ENCODE measurements around the gene TRMT1.

The TRMT1 gene

DNA sequence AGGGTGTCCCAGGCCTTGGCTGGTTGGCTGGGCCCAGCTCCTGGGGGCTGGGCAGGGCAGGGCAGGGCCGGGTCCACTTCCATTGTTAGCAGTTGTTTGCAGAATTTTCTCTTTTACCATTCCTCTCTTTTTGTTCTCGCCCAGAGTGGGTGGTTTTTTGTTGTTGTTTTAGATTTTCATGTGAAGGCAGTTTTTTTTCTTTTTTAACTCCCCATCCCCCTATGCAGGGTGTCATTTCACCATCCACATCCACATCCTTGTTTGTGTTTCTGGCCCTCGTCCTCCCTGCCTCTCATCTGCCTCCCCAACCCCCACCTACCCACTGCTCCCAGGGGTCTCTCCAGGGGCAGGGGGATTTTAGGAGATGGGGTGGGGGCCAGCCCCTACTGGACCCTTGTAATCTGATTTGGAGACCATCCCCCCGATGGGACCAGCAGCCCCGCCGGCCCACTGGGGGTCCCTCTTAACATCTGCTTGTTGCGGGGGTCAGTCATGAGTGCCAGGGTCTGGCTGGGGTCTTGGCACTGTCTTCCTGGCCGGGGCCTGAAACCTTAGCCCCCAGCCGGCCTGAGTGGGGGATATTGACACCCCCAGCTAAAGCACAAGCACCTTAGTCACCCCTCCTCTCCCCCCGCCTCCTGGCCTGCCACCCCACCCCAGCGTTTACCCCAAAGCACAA lies 23.2 kb upstream of the TRMT1 start:
- peaks cover 11% of the 10 kb centered on the region for H3K4me1 Mint-ChIP-seq
- peak overlapping the region; percentile 63 for H3K4me3 Mint-ChIP-seq
- no peaks in the 10 kb centered on the region for H3K9me3 Mint-ChIP-seq
- H3K36me3 Mint-ChIP-seq (ENCODE audit: low read depth): peaks cover 21% of the 10 kb centered on the region
- peak overlapping the region; percentile 86 for H3K27ac Mint-ChIP-seq
- H3K27me3 Mint-ChIP-seq (ENCODE audit: low read depth, poor library complexity): no peaks in the 10 kb centered on the region
- TF ChIP-seq, protein P1, sequence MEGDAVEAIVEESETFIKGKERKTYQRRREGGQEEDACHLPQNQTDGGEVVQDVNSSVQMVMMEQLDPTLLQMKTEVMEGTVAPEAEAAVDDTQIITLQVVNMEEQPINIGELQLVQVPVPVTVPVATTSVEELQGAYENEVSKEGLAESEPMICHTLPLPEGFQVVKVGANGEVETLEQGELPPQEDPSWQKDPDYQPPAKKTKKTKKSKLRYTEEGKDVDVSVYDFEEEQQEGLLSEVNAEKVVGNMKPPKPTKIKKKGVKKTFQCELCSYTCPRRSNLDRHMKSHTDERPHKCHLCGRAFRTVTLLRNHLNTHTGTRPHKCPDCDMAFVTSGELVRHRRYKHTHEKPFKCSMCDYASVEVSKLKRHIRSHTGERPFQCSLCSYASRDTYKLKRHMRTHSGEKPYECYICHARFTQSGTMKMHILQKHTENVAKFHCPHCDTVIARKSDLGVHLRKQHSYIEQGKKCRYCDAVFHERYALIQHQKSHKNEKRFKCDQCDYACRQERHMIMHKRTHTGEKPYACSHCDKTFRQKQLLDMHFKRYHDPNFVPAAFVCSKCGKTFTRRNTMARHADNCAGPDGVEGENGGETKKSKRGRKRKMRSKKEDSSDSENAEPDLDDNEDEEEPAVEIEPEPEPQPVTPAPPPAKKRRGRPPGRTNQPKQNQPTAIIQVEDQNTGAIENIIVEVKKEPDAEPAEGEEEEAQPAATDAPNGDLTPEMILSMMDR (IDR thresholded peaks at IDR 0.05): no peak
- DNase-seq: no peak

DNA sequence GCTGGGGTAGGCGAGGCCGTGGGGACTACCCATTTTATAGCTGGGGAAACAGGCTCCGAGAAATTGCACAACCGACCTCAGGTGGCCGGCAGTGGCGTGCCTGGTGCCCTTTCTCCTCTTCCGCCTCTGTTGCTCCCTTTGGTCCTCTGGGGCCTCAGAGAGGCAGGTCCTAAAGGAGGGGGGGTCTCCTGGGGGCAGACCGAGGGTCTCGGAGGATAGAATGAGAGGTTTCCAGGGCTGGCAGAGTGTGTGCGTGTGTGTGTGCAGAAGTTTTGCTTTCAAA lies 22.3 kb upstream of the TRMT1 start:
- Mint-ChIP-seq H3K9me3 (no peaks in the 10 kb centered on the region), H3K4me3 (no peak overlapping the region), H3K27me3 (ENCODE audit: low read depth, poor library complexity) (no peaks in the 10 kb centered on the region), H3K4me1 (peaks cover 11% of the 10 kb centered on the region), H3K36me3 (ENCODE audit: low read depth) (peaks cover 25% of the 10 kb centered on the region), H3K27ac (peak overlapping the region; percentile 30)
- TF ChIP-seq, protein P1 (IDR thresholded peaks at IDR 0.05): no peak
- no peak for DNase-seq

DNA sequence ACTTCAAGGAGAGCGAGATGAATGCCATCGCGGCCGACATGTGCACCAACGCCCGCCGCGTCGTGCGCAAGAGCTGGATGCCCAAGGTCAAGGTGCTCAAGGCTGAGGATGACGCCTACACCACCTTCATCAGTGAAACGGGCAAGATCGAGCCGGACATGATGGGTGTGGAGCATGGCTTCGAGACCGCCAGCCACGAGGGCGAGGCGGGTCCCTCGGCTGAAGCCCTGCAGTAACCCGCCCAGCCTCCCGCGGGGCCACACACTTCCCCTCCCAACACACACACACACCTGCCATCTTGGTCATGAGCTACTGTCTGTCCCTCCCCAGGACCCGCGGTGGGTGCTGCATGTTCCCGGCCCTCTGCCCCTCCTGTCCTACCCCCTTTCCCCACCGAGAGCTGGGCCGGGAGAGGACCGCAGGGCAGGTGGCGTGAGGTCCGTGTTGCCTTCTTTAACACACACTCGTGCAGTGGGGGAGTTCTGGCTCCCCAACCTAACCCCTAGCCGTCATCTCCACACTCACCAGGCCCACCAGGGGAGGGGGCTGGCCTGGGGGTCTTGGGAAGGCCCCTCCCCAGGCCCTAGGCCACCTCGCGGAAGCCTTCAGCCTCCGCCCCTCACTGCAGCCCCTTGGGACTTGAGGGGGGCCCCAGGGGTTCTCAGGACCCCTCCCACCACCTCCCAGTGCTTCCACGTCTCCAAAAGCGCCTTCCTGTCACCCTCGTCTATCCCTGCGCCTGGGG lies 21.8 kb upstream of the TRMT1 start:
- H3K4me1 Mint-ChIP-seq: peaks cover 11% of the 10 kb centered on the region
- no peaks in the 10 kb centered on the region for H3K9me3 Mint-ChIP-seq
- no peak overlapping the region for H3K4me3 Mint-ChIP-seq
- H3K27ac Mint-ChIP-seq: no peak overlapping the region
- H3K36me3 Mint-ChIP-seq (ENCODE audit: low read depth): peaks cover 29% of the 10 kb centered on the region
- no peak for DNase-seq
- H3K27me3 Mint-ChIP-seq (ENCODE audit: low read depth, poor library complexity): no peaks in the 10 kb centered on the region
- TF ChIP-seq, protein P1 (IDR thresholded peaks at IDR 0.05): no peak

DNA sequence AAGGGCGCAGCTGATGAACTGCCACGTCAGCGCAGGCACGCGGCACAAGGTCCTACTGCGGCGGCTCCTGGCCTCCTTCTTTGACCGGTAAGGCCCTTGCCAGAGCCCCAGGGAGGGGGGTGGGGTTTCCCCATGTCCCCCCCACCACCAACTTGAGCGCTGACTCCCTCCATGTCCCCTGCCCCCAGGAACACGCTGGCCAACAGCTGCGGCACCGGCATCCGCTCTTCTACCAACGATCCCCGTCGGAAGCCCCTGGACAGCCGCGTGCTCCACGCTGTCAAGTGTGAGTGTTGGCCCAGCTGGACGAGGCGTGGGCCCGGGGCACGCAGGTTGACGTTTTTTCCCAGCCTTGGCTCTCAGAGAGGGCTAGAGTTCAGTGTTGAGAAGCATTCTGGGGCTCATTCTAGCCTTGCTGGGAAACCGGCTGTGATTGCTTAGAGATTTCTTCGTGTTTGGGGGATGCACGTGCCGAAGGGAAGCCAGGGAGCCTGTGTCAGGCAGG lies 20.8 kb upstream of the TRMT1 start:
- Mint-ChIP-seq H3K36me3 (ENCODE audit: low read depth) (peaks cover 39% of the 10 kb centered on the region), H3K9me3 (no peaks in the 10 kb centered on the region), H3K4me3 (no peak overlapping the region), H3K27ac (peak overlapping the region; percentile 68), H3K27me3 (ENCODE audit: low read depth, poor library complexity) (no peaks in the 10 kb centered on the region), H3K4me1 (peaks cover 11% of the 10 kb centered on the region)
- no peak for DNase-seq
- TF ChIP-seq, protein P1 (IDR thresholded peaks at IDR 0.05): no peak

DNA sequence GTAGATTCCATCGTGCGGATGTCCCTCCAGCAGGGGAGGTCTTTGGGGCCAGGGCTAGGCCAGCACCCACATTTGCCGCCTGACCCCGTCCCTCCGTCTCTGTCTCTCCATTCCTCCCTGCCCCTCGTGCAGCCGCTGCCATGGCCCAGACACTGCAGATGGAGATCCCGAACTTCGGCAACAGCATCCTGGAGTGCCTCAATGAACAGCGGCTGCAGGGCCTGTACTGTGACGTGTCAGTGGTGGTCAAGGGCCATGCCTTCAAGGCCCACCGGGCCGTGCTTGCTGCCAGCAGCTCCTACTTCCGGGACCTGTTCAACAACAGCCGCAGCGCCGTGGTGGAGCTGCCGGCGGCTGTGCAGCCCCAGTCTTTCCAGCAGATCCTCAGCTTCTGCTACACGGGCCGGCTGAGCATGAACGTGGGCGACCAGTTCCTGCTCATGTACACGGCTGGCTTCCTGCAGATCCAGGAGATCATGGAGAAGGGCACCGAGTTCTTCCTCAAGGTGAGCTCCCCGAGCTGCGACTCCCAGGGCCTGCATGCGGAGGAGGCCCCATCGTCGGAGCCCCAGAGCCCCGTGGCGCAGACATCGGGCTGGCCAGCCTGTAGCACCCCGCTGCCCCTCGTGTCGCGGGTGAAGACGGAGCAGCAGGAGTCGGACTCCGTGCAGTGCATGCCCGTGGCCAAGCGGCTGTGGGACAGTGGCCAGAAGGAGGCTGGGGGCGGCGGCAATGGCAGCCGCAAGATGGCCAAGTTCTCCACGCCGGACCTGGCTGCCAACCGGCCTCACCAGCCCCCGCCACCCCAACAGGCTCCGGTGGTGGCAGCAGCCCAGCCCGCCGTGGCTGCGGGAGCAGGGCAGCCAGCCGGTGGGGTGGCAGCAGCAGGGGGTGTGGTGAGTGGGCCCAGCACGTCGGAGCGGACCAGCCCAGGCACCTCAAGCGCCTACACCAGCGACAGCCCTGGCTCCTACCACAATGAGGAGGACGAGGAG lies 18.8 kb upstream of the TRMT1 start:
- H3K36me3 Mint-ChIP-seq (ENCODE audit: low read depth): peaks cover 39% of the 10 kb centered on the region
- no peaks in the 10 kb centered on the region for H3K9me3 Mint-ChIP-seq
- TF ChIP-seq, protein P1 (IDR thresholded peaks at IDR 0.05): no peak
- no peaks in the 10 kb centered on the region for H3K27me3 Mint-ChIP-seq (ENCODE audit: low read depth, poor library complexity)
- H3K4me1 Mint-ChIP-seq: peaks cover 15% of the 10 kb centered on the region
- no peak overlapping the region for H3K27ac Mint-ChIP-seq
- DNase-seq: no peak
- H3K4me3 Mint-ChIP-seq: no peak overlapping the region
